COR-L47 (cell line): ENCODE results near the gene PPP2R2B.

Experiments used
- DNase-seq: peaks from one replicate; lab custom pipeline; 2025; lab: John Stamatoyannopoulos, UW

The PPP2R2B gene

GRCh38 chr5:146878476-146879172, at the start of gene PPP2R2B:
TSS of gene PPP2R2B (minus strand) at chr5:146878757.
- DNase-seq, result peak; percentile 71

GRCh38 chr5:146924132-146924531, 45.6 kb upstream of the PPP2R2B start:
- DNase-seq, result no peak

- no peak for DNase-seq
Observed at GRCh38 chr5:146921225-146921624, 42.7 kb upstream of the PPP2R2B start.

- no peak for DNase-seq
Observed at GRCh38 chr5:146920351-146920881, 41.9 kb upstream of the PPP2R2B start.

GRCh38 chr5:146919304-146919703, 40.7 kb upstream of the PPP2R2B start:
- DNase-seq, result no peak

- DNase-seq, result no peak
Observed at GRCh38 chr5:146917931-146918330, 39.4 kb upstream of the PPP2R2B start.

- DNase-seq, result no peak
Observed at GRCh38 chr5:146912874-146913273, 34.3 kb upstream of the PPP2R2B start.

- no peak for DNase-seq
Observed at GRCh38 chr5:146910239-146910638, 31.7 kb upstream of the PPP2R2B start.

- DNase-seq, result no peak
Observed at GRCh38 chr5:146909255-146910068, 30.9 kb upstream of the PPP2R2B start.

- DNase-seq, result no peak
Observed at GRCh38 chr5:146906803-146907202, 28.2 kb upstream of the PPP2R2B start.

GRCh38 chr5:146904890-146905289, 26.3 kb upstream of the PPP2R2B start:
- no peak for DNase-seq

GRCh38 chr5:146903789-146904188, 25.2 kb upstream of the PPP2R2B start:
- no peak for DNase-seq

GRCh38 chr5:146902471-146902870, 23.9 kb upstream of the PPP2R2B start:
- DNase-seq, result no peak

- no peak for DNase-seq
Observed at GRCh38 chr5:146897061-146897460, 18.5 kb upstream of the PPP2R2B start.

- DNase-seq, result no peak
Observed at GRCh38 chr5:146894753-146895521, 16.4 kb upstream of the PPP2R2B start.

GRCh38 chr5:146893991-146894390, 15.4 kb upstream of the PPP2R2B start:
- no peak for DNase-seq

GRCh38 chr5:146892231-146892630, 13.7 kb upstream of the PPP2R2B start:
- DNase-seq, result no peak

GRCh38 chr5:146891511-146891910, 13.0 kb upstream of the PPP2R2B start:
- no peak for DNase-seq

- no peak for DNase-seq
Observed at GRCh38 chr5:146890731-146891440, 12.3 kb upstream of the PPP2R2B start.

- no peak for DNase-seq
Observed at GRCh38 chr5:146890066-146890465, 11.5 kb upstream of the PPP2R2B start.

GRCh38 chr5:146889169-146889568, 10.6 kb upstream of the PPP2R2B start:
- DNase-seq, result no peak
